ENCODE results near the gene CIDEB.

- TF ChIP-seq CTCF (IDR thresholded peaks at IDR 0.05; ENCODE audit: insufficient read depth, low read length) (no peak), POLR2AphosphoS5 (IDR thresholded peaks at IDR 0.05; ENCODE audit: low read depth) (no peak), GABPA (IDR thresholded peaks at IDR 0.05; ENCODE audit: low read depth) (no peak), REST (IDR thresholded peaks at IDR 0.05; ENCODE audit: insufficient replicate concordance, low read depth) (no peak)
These were observed 30.7 kb downstream of the CIDEB start for GRCh38 chr14:24277071-24277470.
